Liver (tissue), 9 donors: ENCODE results near the gene USH2A. TPM values are rescaled to one million over a fixed set of nuclear protein-coding genes. Genes with fewer than 3 reads are reported as not detected.

Experiments used
- DNase-seq: peaks from one replicate; pipeline ENCODE4 v3.0.0-alpha.2; 2017; ENCODE audit warnings: low spot score
- H3K27ac ChIP-seq, 2 donors: one replicate each; pipeline ENCODE4 v1.7.0; 2013; ENCODE audit warnings: inconsistent platforms in 2 of 2, low read length in 2 of 2, control low read depth in 1 of 2, low read depth in 1 of 2, mild to moderate bottlenecking in 1 of 2
- H3K27me3 ChIP-seq, 4 donors: one replicate each; pipeline versions ENCODE4 v1.6.1 to v1.7.0; 2013; ENCODE audit warnings: low read length in 3 of 4, inconsistent platforms in 1 of 4, mild to moderate bottlenecking in 1 of 4, moderate library complexity in 1 of 4; ENCODE audit not compliant: control insufficient read depth in 4 of 4, insufficient read depth in 4 of 4
- H3K36me3 ChIP-seq, 4 donors: one replicate each; pipeline versions ENCODE4 v1.6.1 to v1.7.0; 2013; ENCODE audit warnings: low read length in 3 of 4, mild to moderate bottlenecking in 3 of 4, low read depth in 1 of 4, moderate library complexity in 1 of 4; ENCODE audit not compliant: control insufficient read depth in 4 of 4, insufficient read depth in 3 of 4
- H3K4me1 ChIP-seq, 4 donors: one replicate each; pipeline versions ENCODE4 v1.6.1 to v1.7.0; 2013; ENCODE audit warnings: low read length in 3 of 4, mild to moderate bottlenecking in 3 of 4, moderate library complexity in 1 of 4; ENCODE audit not compliant: control insufficient read depth in 4 of 4, insufficient read depth in 4 of 4
- H3K4me3 ChIP-seq, 3 donors: one replicate each; pipeline versions ENCODE4 v1.6.1 to v1.7.0; 2013; ENCODE audit warnings: low read length in 3 of 3, control low read depth in 1 of 3, low read depth in 1 of 3, mild to moderate bottlenecking in 1 of 3
- H3K9ac ChIP-seq, 2 donors: one replicate each; pipeline ENCODE4 v1.7.0; 2013; ENCODE audit warnings: low read length in 2 of 2, mild to moderate bottlenecking in 2 of 2, moderate library complexity in 2 of 2, control low read depth in 1 of 2, low read depth in 1 of 2
- H3K9me3 ChIP-seq, 4 donors: one replicate each; pipeline versions ENCODE4 v1.6.1 to v1.7.0; 2013; ENCODE audit warnings: low read length in 3 of 4; ENCODE audit not compliant: control insufficient read depth in 4 of 4
- EGR1 ChIP-seq, 2 donors: IDR thresholded peaks; 2 replicates each; pipeline ENCODE4 v1.6.1; 2016 to 2018; ENCODE audit warnings: antibody characterized with exemption in 2 of 2, low read depth in 2 of 2
- FOXA1 ChIP-seq: IDR thresholded peaks from 2 replicates; pipeline ENCODE4 v1.6.1; 2016; ENCODE audit warnings: antibody characterized with exemption
- FOXA2 ChIP-seq: IDR thresholded peaks from 2 replicates; pipeline ENCODE4 v1.6.1; 2016; ENCODE audit warnings: antibody characterized with exemption
- HNF4A ChIP-seq, 2 donors: conservative IDR thresholded peaks; 2 replicates each; pipeline ENCODE4 v1.6.1; 2016; ENCODE audit warnings: antibody characterized with exemption in 2 of 2, mild to moderate bottlenecking in 2 of 2
- HNF4G ChIP-seq: IDR thresholded peaks from 2 replicates; pipeline ENCODE4 v1.6.1; 2016; ENCODE audit warnings: antibody characterized with exemption
- JUND ChIP-seq, 2 donors: IDR thresholded peaks; 2 replicates each; pipeline ENCODE4 v1.6.1; 2016; ENCODE audit warnings: antibody characterized with exemption in 2 of 2
- NR2F2 ChIP-seq: IDR thresholded peaks from 2 replicates; pipeline ENCODE4 v1.6.1; 2016; ENCODE audit warnings: antibody characterized with exemption
- RAD21 ChIP-seq, 2 donors: IDR thresholded peaks; 2 replicates each; pipeline ENCODE4 v1.6.1; 2016; ENCODE audit warnings: antibody characterized with exemption in 2 of 2, mild to moderate bottlenecking in 2 of 2
- YY1 ChIP-seq: IDR thresholded peaks from 2 replicates; pipeline ENCODE4 v1.6.1; 2016; ENCODE audit warnings: antibody characterized with exemption, mild to moderate bottlenecking
- WGBS: extraction: QIAGEN DNeasy Blood & Tissue Kit; methylation state at CpG from one replicate; pipeline ENCODE4 v1.1.7; 2013; 5-methylcytosine and 5-hydroxymethylcytosine counted together
- polyA plus RNA-seq, 2 donors: library from polyadenylated mRNA; stranded (reverse) in 1 of 2; unstranded in 1 of 2; fragments of 200-250 nt in 1 of 2; fragments of >200 nt in 1 of 2; fragmentation: Nextera tagmentation in 1 of 2; extraction: Ambion mirVana in 1 of 2; gene quantifications; one replicate each; pipeline versions ENCODE4 v1.2.1 to v1.2.3, GENCODE V29; 2013 to 2015
- total RNA-seq, 2 donors: library from RNA; depleted of rRNA; stranded (reverse); fragments of >200 nt; gene quantifications; one replicate each; pipeline ENCODE4 v1.2.3, GENCODE V29; 2014
- TF ChIP-seq, protein P1 (sequence below): fragments of 150-350 bp; IDR thresholded peaks from 2 replicates; pipeline ENCODE4 v1.5.1; 2017; ENCODE audit warnings: improper control_type of control experiment, low read depth, low read length; ENCODE audit not compliant: missing input control
- TF ChIP-seq, protein P2 (sequence below): IDR thresholded peaks from 2 replicates; pipeline ENCODE4 v1.6.1; 2016; ENCODE audit warnings: antibody characterized with exemption
- TF ChIP-seq, protein P3 (sequence below): IDR thresholded peaks from 2 replicates; pipeline ENCODE4 v1.6.1; 2016; ENCODE audit warnings: antibody characterized with exemption
- TF ChIP-seq, protein P4 (sequence below): IDR thresholded peaks from 2 replicates; pipeline ENCODE4 v1.6.1; 2016; ENCODE audit warnings: antibody characterized with exemption
- donor health status: healthy.
- donor health status: healthy.
- donor health status: healthy.
- donor health status: healthy.
- donor health status: healthy.

USH2A gene
- total and polyA plus RNA-seq, 4 donors: 0.14 to 1.0 (median 0.31) TPM

DNA sequence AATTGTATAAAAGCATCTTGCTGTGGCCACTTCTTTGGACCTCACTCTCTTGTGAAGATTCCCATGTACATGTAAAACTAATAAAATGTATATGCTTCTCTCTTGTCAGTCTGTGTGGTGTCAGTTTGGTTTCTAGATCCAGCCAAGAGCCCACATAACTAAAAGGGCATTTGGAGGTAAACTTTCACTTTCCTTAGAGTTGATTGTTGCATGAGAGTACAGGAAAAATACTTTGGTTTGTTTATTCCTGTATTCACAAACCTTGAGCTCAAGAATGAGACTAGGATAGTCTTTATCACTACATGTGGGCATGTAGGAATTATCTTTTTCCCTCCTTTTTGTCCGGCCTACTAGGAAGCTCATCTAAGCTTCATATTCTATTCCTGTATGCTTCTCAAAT is 805.3 kb downstream of the USH2A start:
- H3K9me3 ChIP-seq: no peaks in the 10 kb centered on the region
- TF ChIP-seq, protein P1, sequence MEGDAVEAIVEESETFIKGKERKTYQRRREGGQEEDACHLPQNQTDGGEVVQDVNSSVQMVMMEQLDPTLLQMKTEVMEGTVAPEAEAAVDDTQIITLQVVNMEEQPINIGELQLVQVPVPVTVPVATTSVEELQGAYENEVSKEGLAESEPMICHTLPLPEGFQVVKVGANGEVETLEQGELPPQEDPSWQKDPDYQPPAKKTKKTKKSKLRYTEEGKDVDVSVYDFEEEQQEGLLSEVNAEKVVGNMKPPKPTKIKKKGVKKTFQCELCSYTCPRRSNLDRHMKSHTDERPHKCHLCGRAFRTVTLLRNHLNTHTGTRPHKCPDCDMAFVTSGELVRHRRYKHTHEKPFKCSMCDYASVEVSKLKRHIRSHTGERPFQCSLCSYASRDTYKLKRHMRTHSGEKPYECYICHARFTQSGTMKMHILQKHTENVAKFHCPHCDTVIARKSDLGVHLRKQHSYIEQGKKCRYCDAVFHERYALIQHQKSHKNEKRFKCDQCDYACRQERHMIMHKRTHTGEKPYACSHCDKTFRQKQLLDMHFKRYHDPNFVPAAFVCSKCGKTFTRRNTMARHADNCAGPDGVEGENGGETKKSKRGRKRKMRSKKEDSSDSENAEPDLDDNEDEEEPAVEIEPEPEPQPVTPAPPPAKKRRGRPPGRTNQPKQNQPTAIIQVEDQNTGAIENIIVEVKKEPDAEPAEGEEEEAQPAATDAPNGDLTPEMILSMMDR: no peak
- TF ChIP-seq, protein P2, sequence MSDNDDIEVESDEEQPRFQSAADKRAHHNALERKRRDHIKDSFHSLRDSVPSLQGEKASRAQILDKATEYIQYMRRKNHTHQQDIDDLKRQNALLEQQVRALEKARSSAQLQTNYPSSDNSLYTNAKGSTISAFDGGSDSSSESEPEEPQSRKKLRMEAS: no peak
- no peak for TF ChIP-seq FOXA1
- H3K27ac ChIP-seq: no peak overlapping the region
- H3K36me3 ChIP-seq: peaks cover 1 to 42% (median 25%) of the 10 kb centered on the region in 4 donors
- H3K27me3 ChIP-seq: no peaks in the 10 kb centered on the region
- peaks cover 0 to 4% (median 2%) of the 10 kb centered on the region in 4 donors for H3K4me1 ChIP-seq
- 78% methylated on average over 1 of the region's 1 CpG for WGBS
- H3K9ac ChIP-seq: no peak overlapping the region
- DNase-seq: no peak
- no peak overlapping the region for H3K4me3 ChIP-seq

DNA sequence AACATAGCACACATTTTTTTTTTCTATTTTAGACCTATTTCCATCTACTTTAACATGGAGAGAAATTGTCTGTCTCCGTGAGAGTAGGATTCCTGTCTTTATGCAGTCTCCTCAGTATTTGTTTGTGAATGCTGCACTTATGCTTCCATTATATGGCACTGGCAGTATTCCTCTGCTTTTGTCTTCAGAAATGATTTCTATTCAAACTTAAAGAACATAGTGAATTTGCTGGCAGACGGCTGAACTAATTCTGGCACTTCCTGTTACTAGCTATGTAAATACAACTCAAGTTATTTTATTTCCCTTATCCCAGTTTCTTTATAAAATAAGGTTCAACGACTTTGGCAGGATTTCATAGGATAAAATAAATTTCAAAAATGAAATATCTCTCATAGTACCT is 810.9 kb downstream of the USH2A start:
- no peak for TF ChIP-seq RAD21 (IDR thresholded peaks at IDR 0.05)
- TF ChIP-seq FOXA1: no peak
- TF ChIP-seq, protein P1: no peak
- no peak for TF ChIP-seq HNF4A (conservative IDR thresholded peaks at IDR 0.05)
- TF ChIP-seq JUND (IDR thresholded peaks at IDR 0.05): no peak
- TF ChIP-seq, protein P3, sequence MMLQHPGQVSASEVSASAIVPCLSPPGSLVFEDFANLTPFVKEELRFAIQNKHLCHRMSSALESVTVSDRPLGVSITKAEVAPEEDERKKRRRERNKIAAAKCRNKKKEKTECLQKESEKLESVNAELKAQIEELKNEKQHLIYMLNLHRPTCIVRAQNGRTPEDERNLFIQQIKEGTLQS: no peak
- TF ChIP-seq NR2F2: no peak
- TF ChIP-seq HNF4G: no peak
- TF ChIP-seq, protein P4, sequence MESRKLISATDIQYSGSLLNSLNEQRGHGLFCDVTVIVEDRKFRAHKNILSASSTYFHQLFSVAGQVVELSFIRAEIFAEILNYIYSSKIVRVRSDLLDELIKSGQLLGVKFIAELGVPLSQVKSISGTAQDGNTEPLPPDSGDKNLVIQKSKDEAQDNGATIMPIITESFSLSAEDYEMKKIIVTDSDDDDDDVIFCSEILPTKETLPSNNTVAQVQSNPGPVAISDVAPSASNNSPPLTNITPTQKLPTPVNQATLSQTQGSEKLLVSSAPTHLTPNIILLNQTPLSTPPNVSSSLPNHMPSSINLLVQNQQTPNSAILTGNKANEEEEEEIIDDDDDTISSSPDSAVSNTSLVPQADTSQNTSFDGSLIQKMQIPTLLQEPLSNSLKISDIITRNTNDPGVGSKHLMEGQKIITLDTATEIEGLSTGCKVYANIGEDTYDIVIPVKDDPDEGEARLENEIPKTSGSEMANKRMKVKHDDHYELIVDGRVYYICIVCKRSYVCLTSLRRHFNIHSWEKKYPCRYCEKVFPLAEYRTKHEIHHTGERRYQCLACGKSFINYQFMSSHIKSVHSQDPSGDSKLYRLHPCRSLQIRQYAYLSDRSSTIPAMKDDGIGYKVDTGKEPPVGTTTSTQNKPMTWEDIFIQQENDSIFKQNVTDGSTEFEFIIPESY: no peak
- TF ChIP-seq FOXA2: no peak
- TF ChIP-seq EGR1 (IDR thresholded peaks at IDR 0.05; ENCODE audit: low read depth in 2 of 2): no peak
- no peak for TF ChIP-seq YY1
- Histone ChIP-seq H3K9ac (no peak overlapping the region), H3K4me3 (no peak overlapping the region), H3K27me3 (no peaks in the 10 kb centered on the region), H3K27ac (no peak overlapping the region), H3K9me3 (no peaks in the 10 kb centered on the region), H3K36me3 (peaks cover 0 to 28% (median 10%) of the 10 kb centered on the region in 4 donors), H3K4me1 (peaks cover 1 to 26% (median 8%) of the 10 kb centered on the region in 4 donors)
- 65% methylated on average over 3 of the region's 3 CpGs for WGBS
- DNase-seq: no peak
